Measurements from ENCODE around the gene SMAD9.

DNA sequence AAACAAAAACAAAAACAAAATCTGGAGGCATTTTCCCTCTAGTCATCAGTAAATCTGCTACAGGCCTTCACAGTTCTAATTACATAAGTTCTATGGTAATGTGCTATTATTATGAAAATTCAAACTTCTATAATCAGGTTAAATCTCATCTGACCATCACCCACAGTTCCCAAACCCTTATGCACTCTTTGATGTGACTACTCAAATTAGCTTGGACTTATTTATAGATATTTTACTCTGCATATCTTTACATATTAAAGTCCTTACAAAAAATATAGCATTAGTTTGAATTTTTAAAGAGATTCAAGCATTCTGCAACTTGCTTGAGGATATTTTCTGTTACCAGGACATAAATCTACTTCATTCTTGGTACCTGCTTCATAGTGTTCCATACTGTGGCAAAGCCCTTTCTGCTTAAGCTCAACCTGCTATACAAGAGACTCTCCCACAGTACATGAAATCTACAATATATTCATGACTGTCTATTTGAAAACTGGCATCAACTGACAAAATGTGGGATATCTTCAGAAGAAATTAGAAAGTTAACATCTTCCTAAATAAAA is 22.9 kb downstream of the SMAD9 start:
- TF ChIP-seq, protein P1, sequence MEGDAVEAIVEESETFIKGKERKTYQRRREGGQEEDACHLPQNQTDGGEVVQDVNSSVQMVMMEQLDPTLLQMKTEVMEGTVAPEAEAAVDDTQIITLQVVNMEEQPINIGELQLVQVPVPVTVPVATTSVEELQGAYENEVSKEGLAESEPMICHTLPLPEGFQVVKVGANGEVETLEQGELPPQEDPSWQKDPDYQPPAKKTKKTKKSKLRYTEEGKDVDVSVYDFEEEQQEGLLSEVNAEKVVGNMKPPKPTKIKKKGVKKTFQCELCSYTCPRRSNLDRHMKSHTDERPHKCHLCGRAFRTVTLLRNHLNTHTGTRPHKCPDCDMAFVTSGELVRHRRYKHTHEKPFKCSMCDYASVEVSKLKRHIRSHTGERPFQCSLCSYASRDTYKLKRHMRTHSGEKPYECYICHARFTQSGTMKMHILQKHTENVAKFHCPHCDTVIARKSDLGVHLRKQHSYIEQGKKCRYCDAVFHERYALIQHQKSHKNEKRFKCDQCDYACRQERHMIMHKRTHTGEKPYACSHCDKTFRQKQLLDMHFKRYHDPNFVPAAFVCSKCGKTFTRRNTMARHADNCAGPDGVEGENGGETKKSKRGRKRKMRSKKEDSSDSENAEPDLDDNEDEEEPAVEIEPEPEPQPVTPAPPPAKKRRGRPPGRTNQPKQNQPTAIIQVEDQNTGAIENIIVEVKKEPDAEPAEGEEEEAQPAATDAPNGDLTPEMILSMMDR (IDR thresholded peaks at IDR 0.05; ENCODE audit: low read length): no peak
- no peak for TF ChIP-seq EZH2phosphoT487 (IDR thresholded peaks at IDR 0.05; ENCODE audit: low read length)
